Right lung (tissue), 5 donors: ENCODE results near the gene UNC45A. TPM values are rescaled to one million over a fixed set of nuclear protein-coding genes. Genes with fewer than 3 reads are reported as not detected.

Experiments
- DNase-seq, 2 donors: peaks; one replicate each; pipeline ENCODE4 v3.0.0-alpha.2; 2013
- polyA plus RNA-seq, 5 donors: library from polyadenylated mRNA; unstranded; fragments of 120-200 nt; gene quantifications; one replicate each; pipeline versions ENCODE4 v1.2.1 to v1.2.3, GENCODE V29; 2013; ENCODE audit warnings: inconsistent platforms in 1 of 5, low replicate concordance in 1 of 5; ENCODE audit not compliant: insufficient read length in 5 of 5, insufficient read depth in 1 of 5

UNC45A gene
- polyA plus RNA-seq, 5 donors: 52.6 to 72.5 (median 68.3) TPM

DNA sequence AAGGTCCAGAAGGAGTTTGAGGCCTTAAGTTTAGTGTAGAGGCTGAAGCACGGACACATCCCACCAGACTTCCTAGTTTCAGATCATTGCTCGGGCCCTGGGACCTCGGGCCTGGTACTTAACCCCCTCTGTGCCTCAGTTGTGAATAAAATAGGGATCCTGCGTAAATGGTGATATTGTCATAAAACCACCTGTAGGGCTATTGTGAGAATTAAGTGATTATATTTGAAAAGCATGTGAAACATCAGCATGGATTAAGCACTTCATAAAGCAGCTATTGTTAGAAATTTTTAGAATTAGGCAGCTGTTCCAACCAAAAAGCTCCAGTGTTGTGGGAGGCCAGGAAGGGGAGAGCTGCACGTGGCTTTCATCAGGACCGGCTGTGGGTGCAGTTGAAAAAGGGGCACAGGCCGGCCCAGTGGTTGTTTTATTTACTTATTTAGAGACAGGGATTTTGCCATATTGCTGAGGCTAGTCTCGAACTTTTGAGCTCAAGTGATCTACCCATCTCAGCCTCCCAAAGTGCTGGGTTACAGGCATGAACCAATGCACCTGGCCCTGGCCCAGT, 24.0 kb downstream of the UNC45A start:
- no peak for DNase-seq

DNA sequence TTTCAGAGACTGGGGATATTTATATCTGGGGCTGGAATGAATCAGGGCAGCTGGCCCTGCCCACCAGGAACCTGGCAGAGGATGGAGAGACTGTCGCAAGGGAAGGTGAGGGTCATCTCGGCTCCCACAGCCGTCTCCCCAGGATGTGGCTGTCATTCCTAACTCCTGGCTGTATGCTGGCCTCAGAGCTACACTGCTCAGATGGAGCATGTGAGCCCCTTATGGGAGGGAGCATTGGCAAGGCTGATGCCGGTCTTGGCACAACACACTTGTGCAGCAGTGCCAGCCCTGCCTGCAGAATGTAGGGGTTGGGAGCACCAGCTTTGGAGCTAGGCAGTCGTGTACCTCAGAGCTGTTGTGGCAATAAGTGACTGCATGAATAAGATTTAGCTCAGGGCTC, 24.8 kb downstream of the UNC45A start:
- DNase-seq: no peak

GRCh38 chr15:90960298-90961091, 25.4 kb downstream of the UNC45A start:
- DNase-seq: no peak

DNA sequence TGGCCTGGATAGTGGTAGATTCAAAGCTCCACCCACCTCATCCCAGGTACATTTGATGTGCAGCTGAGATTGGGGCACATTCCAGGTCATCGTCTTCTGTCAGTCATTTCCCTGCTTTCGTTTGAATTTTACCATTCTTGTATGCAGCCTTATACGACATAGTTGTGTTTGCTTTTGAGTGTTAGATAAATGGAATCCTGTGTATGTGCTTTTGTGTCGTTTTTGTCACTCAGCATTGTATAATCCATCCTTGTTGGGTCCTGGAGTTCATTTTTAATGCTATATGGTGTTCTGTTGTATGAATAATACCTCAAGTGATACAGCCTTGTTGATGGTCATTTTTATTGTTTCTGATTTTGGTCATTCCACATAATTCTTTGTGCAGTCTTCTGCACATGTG, 26.9 kb downstream of the UNC45A start:
- no peak for DNase-seq

DNA sequence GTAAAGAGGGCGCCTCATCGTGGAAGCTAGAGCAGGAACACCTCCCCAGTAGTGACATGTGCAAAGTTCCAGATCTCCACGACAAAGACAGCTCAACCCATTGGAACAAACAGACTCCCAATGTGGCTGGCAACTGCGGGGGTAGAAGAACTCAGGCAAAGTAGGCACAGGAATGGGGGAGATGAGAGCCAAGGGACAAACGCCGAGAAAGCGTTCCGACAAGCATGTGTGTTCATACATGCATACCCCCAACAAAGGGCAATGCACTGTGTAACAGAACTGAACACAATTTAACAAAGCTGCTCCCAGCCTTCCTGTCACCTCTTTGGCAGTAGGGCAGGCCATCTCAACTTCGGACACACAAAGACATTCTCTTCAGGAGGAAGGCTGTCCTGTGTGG, 31.2 kb downstream of the UNC45A start:
- no peak for DNase-seq

- DNase-seq: no peak
These were observed 32.1 kb downstream of the UNC45A start for GRCh38 chr15:90967206-90967605.

DNA sequence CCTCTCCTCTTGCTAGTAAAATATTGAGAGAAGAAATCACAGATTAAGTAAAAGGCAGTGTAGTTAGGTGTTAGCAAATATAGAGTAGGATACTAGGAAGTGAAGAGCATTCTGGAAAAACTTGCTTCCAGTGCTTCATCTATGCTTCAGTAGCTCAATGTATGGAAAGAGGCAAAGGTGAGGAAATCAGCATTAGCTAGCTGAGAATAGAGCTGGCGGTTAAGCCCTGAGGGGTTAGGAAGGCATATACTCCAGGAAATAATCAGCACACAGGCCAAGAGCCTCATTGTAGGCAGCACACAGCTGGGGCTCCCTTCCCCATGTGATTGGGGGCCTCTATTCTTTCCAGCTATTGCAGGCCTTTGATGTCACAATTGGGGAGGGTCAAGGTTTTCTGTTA, 33.3 kb downstream of the UNC45A start:
- DNase-seq: no peak

DNA sequence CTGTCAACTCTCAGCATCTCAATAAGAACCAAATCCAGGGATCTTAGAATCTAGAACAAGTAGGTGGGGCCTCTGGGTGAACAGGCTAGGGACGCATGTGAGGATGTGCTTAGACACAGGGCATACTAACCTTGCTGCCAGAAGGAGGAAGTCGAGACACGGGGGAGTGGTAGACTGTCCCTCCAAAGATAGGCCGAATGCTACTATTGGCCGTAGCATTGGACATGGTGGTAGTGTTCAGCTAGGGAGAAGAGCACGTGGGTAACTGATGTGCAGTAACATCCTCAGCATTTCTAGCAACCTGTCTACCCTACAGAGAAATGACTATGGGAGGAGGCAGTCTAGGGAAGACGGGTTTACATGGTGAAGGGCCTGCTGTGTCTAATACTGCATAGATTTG, 35.2 kb downstream of the UNC45A start:
- DNase-seq: no peak

DNA sequence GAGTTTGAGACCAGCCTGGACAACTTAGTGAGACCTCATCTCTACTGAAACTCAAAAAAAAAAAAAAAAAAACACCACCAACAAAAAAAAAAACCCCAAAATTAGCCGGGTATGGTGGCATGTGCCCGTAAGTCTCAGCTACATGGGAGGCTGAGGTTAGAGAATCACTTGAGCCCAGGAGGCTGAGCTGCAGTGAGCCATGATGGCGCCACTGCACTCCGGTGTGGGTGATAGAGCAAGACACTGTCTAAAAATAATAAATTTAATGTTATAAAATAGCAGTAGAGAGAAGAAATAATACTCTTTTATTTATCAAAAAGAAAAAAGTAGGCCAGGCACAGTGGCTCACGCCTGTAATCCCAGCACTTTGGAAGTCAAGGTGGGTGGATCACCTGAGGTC, 37.0 kb downstream of the UNC45A start:
- no peak for DNase-seq

DNA sequence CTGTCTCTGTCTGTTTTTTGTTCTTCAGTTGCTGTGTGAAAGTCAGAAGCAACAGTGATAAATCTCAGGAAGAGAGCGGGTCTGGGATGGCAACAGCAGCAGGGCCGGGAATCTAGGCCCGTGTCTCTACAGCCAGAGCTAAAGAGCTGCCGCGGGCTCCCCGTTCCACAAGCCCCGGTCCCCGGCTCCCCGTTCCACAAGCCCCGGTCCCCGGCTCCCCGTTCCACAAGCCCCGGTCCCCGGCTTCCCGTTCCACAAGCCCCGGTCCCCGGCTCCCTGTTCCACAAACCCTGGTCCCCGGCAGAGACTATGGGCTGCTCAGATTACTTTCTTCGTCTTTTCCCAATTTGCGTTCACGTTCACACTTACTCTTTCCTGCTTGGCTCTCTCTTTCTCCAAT, 39.1 kb downstream of the UNC45A start:
- no peak for DNase-seq

GRCh38 chr15:90979582-90979981, 44.5 kb downstream of the UNC45A start:
- DNase-seq: no peak

DNA sequence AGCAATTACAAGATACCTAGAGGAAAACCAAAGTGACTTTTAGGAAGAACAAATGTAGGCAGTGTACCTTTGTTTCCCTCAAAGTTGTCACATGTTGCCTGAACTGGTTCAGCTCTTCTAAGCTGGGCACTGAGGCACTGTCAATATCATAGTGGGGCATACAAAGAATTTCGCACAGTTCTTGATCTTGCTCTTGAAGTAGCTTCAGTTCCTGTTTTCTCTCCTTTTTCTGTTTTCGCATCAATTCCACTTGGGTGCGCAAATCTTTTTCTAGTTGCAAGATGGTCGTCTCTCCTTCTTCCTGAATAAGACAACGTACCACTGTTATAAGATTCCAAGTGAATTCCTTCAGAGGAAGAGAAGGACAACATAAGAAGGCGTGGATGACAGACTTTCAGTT, 46.6 kb downstream of the UNC45A start:
- DNase-seq: no peak

DNA sequence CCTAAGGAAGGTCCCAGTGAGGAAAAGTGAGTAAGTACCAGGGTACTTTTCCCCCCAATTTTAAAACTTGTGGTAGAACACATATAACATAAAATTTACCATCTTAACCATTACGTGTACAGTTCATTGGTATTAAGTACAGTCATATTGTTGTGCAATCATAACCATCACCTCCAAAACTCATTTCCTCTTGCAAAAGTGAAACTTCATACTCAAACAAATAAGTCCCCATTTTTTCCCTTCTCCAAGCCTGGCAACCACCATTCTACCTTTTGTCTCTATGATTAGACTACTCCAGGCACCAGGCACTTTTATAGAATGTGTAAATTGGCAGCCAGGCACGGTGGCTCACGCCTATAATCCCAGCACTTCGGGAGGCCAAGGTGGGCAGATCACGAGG, 47.0 kb downstream of the UNC45A start:
- no peak for DNase-seq

DNA sequence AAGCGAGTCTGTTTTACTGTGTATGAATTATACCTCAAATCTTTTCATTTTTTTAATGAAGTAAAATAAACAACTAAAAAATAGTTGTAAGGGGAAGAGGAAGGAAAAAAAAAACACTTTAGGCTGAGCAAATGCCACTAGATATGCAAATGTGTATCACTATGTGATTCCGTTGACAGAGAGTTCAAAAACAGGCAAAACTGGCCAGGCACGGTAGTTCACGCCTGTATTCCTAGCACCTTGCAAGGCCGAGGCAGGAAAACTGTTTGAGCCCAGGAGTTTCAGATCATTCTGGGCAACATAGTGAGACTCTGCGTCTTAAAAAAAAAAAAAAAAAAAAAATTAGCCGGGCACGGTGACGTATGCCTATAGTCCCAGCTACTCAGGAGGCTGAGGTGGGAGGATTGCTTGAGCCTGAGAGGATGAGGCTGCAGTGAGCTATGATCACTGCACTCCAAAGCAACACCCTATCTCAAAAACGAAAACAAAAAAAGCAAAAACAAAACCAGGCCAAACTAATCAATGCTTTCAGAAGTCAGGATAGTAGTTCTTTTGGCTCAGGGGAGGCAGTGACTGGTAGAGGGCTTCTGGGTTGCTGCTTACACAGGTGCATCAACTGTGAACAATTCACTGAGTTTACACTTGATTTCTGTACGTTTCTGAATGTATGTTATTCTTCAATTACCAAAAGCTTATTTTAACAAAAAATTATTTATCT, 51.9 kb downstream of the UNC45A start:
- DNase-seq: no peak

DNA sequence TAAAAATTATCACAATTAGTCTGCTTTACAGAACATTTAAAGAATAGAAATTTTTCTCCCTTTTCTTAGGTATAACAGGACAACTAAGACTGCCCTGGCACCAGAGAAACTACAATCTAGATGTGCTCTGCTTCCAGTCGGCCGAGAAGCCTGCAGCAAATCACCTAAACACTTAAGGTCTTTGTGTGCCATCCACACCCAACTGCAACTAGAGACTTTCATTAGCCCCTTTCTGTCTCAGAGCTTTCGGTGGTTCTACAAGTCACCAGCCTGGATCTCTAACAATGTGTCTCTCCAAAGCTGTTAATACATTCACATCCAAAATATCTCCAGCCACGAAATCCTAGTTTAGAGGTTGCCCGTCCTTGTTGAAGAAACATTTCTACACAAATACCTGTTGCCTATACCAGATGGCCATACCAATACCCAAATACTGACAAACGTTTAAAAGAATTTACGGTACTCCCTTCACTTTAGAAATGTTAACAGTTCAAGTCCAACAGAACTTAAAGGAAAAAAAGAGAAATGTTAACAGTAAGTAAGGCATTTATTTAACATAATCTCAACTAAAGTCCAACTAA, 52.6 kb downstream of the UNC45A start:
- no peak for DNase-seq

DNA sequence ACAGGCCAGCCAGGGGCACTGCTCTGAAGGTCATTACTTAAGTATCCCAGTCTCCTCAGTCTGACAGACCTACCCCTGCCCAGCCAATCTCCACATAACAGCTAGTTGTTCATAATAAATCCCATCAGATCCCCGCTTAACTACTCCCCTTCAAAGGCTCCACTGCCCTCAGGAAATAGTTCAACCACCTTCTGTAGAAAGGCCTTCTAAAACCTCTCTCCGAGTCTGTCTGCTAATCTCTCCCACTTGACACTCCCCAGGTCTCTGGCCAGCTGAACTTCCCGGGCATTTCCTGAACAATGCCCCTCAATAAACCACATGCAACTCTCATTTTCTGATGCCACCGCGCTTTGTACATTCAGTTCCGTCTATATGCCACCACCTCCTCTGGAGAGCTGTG, 53.2 kb downstream of the UNC45A start:
- no peak for DNase-seq

- DNase-seq: no peak
These were observed 54.1 kb downstream of the UNC45A start for GRCh38 chr15:90989040-90989768.

- no peak for DNase-seq
These were observed 55.4 kb downstream of the UNC45A start for GRCh38 chr15:90990446-90990845.

GRCh38 chr15:90991587-90992285, 56.7 kb downstream of the UNC45A start:
- DNase-seq: no peak

- no peak for DNase-seq
These were observed 59.0 kb downstream of the UNC45A start for GRCh38 chr15:90994059-90994416.
